Measurements from ENCODE around the gene VWA2.

The VWA2 gene, protein sequence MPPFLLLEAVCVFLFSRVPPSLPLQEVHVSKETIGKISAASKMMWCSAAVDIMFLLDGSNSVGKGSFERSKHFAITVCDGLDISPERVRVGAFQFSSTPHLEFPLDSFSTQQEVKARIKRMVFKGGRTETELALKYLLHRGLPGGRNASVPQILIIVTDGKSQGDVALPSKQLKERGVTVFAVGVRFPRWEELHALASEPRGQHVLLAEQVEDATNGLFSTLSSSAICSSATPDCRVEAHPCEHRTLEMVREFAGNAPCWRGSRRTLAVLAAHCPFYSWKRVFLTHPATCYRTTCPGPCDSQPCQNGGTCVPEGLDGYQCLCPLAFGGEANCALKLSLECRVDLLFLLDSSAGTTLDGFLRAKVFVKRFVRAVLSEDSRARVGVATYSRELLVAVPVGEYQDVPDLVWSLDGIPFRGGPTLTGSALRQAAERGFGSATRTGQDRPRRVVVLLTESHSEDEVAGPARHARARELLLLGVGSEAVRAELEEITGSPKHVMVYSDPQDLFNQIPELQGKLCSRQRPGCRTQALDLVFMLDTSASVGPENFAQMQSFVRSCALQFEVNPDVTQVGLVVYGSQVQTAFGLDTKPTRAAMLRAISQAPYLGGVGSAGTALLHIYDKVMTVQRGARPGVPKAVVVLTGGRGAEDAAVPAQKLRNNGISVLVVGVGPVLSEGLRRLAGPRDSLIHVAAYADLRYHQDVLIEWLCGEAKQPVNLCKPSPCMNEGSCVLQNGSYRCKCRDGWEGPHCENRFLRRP

GRCh38 chr10:114239117-114239993 lies at the start of gene VWA2:
Gene VWA2 (plus strand): TSS chr10:114239254. CDS start chr10:114248714, 9,460 bp downstream.
- no peak for DNase-seq (ENCODE audit: low read depth, low spot score)

DNA sequence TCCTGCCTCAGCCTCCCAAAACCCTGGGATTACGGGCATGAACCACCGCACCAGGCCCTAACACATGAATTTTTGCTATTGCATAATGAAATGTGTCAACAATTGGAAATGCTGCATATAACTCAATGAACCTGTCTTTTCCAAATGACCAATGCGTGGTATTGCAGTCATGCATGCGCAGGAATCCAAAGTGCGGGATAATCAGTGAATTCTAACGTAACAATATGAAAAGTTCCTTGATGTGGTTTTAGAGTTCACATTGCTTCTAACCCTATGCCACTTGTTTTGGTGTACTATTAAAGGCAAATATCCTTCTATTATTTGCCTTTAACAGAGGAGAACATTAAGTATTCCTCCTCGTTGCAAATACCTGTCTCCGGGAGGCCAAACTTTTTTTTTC lies 49.4 kb upstream of the VWA2 start:
- DNase-seq (ENCODE audit: low read depth, low spot score): no peak

DNA sequence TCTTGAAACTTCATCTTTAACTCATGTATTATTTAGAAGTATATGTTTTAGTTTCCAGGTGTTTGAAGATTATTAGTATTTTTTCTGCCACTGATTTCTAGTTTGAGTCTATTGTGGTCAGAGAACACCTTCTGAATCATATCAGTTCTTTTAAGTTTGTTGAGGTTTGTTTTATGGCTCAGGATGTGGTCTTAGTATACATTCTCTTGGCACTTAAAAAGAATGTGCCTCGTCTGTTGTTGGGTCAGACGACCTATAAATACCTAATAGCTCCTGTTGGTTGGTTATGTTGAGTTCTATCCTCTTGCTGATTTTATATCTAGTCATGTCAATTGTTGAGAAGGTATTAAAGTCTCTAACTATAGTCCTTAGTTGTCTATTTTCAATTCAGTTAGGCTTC lies 44.0 kb upstream of the VWA2 start:
- DNase-seq (ENCODE audit: low read depth, low spot score): no peak

DNA sequence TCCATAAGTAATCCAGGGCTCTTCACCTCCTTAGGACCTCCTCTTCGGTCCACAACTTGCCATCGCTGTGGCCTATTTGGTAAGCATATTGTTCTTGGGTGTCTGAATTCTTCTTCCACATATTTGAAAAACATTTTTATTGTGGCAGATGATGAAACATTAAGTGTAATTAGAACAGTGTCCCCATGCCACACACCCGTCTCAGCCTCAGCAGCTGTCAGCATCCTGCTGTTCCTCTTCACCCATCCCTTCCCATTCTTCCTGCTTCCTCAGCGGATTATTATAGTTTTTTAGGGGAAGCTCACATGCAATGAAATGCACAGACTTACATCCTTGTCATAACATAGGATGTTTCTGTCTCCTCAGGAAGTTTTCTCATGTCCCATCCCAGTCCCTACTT lies 39.8 kb upstream of the VWA2 start:
- DNase-seq (ENCODE audit: low read depth, low spot score): no peak

DNA sequence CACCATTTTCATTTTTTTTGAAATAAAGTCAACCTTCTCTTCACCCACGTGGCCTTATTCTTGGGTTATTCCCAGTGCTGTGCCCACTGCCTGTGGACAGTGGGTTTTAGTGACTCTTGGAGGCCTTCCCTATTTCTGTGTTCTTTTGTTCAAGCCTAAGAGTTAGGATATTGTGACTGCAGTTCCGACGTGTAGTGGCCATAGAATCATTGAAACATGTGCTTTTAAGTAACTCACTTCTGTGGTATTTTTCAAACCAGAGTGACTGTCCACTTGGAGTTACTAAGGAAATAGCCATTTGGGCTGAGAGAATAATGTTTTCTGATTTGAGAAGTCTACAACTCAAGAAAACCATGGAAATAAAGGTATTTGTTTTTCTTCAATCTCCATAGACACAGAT lies 36.2 kb upstream of the VWA2 start:
- DNase-seq (ENCODE audit: low read depth, low spot score): no peak

DNA sequence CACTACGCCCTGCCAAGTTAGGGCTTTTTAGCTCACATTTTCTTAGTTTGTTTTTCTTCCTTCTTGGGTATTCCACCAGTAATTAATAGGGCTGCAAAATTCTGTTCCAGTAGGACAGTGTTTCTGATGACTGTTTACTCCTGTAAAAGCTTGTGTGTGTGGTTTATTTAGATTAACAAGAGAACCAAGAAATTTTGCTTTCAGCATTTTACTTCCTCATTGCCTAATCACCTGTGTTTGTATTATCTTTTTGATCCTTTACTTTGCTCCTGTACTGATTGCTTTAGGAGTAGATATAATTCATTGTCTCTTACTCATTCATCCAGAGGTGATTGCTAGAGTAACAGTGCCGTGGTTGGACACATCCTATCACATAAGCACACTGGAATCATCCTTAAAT lies 32.2 kb upstream of the VWA2 start:
- no peak for DNase-seq (ENCODE audit: low read depth, low spot score)

- DNase-seq (ENCODE audit: low read depth, low spot score): no peak
These were observed 31.7 kb upstream of the VWA2 start for GRCh38 chr10:114207349-114207748.

DNA sequence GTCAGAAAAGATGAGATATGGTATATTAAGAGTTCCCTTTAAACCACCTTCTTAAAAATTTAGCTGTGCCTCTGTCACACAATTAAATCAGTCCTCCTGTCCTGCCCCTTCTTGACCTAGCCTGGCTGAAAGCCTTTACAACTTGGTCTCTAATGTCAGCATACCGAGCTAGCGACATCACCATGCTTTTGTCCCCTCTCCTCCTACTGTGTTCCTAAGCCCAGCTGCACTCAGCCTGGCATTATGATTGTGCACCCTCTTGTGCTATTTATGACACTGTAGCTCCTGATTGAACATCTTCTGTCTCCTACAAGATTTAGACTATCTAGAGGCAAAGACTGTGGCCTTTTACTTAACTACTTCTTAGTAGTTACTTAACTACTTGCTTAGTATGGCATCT lies 30.7 kb upstream of the VWA2 start:
- no peak for DNase-seq (ENCODE audit: low read depth, low spot score)

GRCh38 chr10:114212153-114212552 lies 26.9 kb upstream of the VWA2 start:
- DNase-seq (ENCODE audit: low read depth, low spot score): no peak

DNA sequence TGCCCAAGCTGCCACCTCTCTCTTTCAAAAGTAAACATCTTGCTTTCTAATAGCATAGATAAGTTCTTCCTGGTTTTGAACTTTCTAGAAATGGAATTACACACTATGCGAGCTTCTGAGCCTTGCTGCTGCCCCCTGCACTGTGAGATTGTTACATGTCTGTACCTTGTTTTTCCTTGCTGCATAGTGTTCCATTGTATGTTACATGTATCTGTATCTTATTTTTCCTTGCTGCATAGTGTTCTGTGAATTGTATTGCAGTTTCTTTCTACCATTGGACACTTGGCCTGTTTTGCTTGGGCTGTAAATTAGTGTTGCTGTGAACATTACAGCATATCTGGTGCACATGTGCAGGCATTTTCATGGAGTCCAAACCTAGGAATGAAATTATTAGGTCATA lies 24.0 kb upstream of the VWA2 start:
- no peak for DNase-seq (ENCODE audit: low read depth, low spot score)

GRCh38 chr10:114220281-114220680 lies 18.8 kb upstream of the VWA2 start:
- DNase-seq (ENCODE audit: low read depth, low spot score): no peak

GRCh38 chr10:114221235-114221634 lies 17.8 kb upstream of the VWA2 start:
- DNase-seq (ENCODE audit: low read depth, low spot score): no peak

- DNase-seq (ENCODE audit: low read depth, low spot score): no peak
These were observed 16.0 kb upstream of the VWA2 start for GRCh38 chr10:114223066-114223465.

- DNase-seq (ENCODE audit: low read depth, low spot score): no peak
These were observed 10.9 kb upstream of the VWA2 start for GRCh38 chr10:114228156-114228555.

DNA sequence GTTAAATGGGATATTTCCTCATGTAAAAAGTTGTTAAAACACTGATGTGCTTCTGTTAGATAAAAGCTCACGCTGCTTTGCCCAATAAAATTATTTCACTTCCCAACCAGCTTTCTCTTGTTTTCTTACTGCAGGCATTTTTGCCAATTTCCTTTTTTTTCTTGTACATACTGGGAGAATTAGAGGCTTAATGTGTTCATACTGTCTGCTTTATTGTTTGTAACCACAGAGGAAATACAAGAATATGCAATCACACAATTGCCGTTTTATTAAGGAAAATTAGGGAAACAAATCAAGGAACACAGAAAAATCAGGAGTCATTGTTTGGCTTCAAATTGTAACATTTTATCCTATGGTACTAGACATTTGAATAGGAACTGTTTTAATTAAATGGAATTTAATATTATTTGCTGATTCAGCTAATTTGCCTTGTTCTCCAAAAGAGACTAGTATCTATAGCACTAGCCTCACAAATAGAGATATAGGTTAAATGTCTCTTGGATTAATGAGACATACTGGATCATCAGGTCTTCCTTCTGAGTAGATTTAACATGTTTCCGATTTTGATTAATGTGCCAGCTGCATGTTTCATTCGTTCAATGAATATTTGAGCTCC lies 6.4 kb upstream of the VWA2 start:
- no peak for DNase-seq (ENCODE audit: low read depth, low spot score)

DNA sequence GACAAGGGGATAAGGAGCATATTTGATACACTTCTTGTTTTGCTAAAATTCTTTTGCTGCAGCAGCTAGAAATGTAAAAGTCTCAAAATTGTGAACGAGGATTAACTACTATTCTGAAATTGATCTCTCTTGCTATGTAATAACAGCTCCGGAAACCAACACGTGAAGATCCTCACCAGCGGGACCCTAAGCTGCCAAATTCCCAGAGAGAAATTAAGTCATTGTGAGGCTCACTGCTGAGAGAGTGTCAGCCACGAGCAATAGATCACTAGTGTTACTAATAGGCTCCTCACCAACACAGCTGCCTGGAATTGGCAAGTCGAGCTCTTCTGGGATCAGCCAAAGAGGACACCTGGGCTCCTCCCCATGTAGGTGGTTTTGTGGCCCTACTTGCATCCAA lies 5.6 kb upstream of the VWA2 start:
- DNase-seq (ENCODE audit: low read depth, low spot score): no peak

- DNase-seq (ENCODE audit: low read depth, low spot score): no peak
These were observed 4.9 kb upstream of the VWA2 start for GRCh38 chr10:114234132-114234531.

- no peak for DNase-seq (ENCODE audit: low read depth, low spot score)
These were observed 916 bp downstream of the VWA2 start for GRCh38 chr10:114239994-114240345.

- DNase-seq (ENCODE audit: low read depth, low spot score): no peak
These were observed 3.2 kb downstream of the VWA2 start for GRCh38 chr10:114242235-114242634.

DNA sequence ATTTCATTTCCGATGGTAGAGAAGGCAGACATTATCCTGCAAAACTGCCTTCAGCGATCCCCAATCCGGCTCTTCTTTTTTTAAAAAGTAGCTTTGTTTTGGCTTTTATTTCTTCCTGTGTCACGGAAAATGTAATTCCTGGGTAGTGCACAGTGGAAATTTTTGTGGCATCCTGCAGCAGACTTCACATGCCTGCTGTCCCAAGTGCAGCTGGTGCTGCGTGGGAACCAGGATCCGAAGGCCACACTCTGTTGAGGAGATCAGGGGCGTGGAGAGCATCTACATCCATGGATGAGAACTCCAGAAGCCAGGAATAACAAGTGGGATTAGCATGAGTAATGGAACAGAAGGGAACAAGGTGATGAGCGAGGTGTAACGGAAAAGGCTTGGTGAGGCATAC lies 4.6 kb downstream of the VWA2 start:
- no peak for DNase-seq (ENCODE audit: low read depth, low spot score)

GRCh38 chr10:114244126-114244525 lies 5.1 kb downstream of the VWA2 start:
- no peak for DNase-seq (ENCODE audit: low read depth, low spot score)

All from activated CD4-positive, CD25-positive, alpha-beta regulatory T cell treated with anti-CD3 and anti-CD28 coated beads, Interleukin-2, amount 50 U/mL, for 16 hours (primary cell).